OCI-LY1 (cell line): ENCODE measurements around the gene VIPR2.

ENCODE experiments used
- CTCF ChIP-seq: fragments of 200-600 bp; sonication (generic), shearing (Covaris generic); IDR thresholded peaks from 2 replicates; pipeline ENCODE4 v1.5.1; 2017; ENCODE audit warnings: mild to moderate bottlenecking, antibody characterized with exemption, low read length, moderate library complexity, mixed read lengths
- EZH2 ChIP-seq: fragments of 200-600 bp; sonication (generic), shearing (Covaris generic); IDR thresholded peaks from 2 replicates; pipeline ENCODE4 v1.8.0; 2017; ENCODE audit warnings: borderline replicate concordance, mixed run types, mild to moderate bottlenecking, antibody characterized with exemption, low read length, moderate library complexity, mixed read lengths

- TF ChIP-seq CTCF: no peak
- TF ChIP-seq EZH2: no peak
Observed at GRCh38 chr7:159136442-159136841, 8.2 kb downstream of the VIPR2 start.
